ENCODE data around the gene ASB13. TPM values are rescaled to one million over a fixed set of nuclear protein-coding genes. Genes with fewer than 3 reads are reported as not detected.

Gene ASB13
- total RNA-seq, 1 experiment from 2014 or later: 13.8 TPM

DNA sequence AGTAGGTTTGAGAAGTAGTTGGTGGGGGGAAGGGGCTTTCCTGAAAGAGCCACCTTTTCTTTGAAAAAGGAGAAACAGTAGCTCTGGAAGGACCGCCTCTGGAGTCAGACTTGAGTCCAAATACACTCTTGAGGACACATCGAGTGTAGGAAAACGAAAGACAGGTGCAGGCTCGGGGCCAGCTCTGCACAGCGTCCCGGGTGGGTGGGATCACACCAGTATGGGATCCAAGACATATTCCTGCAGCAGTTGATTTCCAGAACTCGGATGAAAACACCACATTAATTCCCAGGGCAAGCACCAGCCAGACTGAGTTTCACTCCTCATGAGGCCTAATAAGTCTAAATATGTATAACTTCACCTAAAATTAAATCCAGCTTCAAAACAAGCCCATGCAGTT is 61.4 kb downstream of the ASB13 start:
- H3K9ac ChIP-seq (ENCODE audit: extremely low read depth, insufficient read length, low read length): no peak overlapping the region
- no peaks in the 10 kb centered on the region; a peak in 1 of 5 replicates for H3K9me3 Mint-ChIP-seq
- H3T11ph ChIP-seq (ENCODE audit: low read length): no peak overlapping the region
- no peak overlapping the region for H2BK120ac ChIP-seq (ENCODE audit: low read depth, low read length, poor library complexity, severe bottlenecking)
- no peak overlapping the region for H4K8ac ChIP-seq (replicated peaks; ENCODE audit: insufficient read length, low read depth, low read length)
- no peak overlapping the region for H2BK5ac ChIP-seq (ENCODE audit: insufficient read length, low read length)
- TF ChIP-seq, protein P1, sequence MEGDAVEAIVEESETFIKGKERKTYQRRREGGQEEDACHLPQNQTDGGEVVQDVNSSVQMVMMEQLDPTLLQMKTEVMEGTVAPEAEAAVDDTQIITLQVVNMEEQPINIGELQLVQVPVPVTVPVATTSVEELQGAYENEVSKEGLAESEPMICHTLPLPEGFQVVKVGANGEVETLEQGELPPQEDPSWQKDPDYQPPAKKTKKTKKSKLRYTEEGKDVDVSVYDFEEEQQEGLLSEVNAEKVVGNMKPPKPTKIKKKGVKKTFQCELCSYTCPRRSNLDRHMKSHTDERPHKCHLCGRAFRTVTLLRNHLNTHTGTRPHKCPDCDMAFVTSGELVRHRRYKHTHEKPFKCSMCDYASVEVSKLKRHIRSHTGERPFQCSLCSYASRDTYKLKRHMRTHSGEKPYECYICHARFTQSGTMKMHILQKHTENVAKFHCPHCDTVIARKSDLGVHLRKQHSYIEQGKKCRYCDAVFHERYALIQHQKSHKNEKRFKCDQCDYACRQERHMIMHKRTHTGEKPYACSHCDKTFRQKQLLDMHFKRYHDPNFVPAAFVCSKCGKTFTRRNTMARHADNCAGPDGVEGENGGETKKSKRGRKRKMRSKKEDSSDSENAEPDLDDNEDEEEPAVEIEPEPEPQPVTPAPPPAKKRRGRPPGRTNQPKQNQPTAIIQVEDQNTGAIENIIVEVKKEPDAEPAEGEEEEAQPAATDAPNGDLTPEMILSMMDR (conservative IDR thresholded peaks at IDR 0.05): no peak
- H3K4me1 ChIP-seq (ENCODE audit: insufficient read depth, low read length): no peaks in the 10 kb centered on the region
- H3K4me2 ChIP-seq (ENCODE audit: insufficient read depth, insufficient read length, low read length): no peak overlapping the region
- no peak overlapping the region for H4K5ac ChIP-seq (ENCODE audit: insufficient read length, low read depth, low read length)
- no peak overlapping the region for H3K14ac ChIP-seq (ENCODE audit: insufficient read depth, low read length)
- no peak overlapping the region for H3K4me3 Mint-ChIP-seq
- H3K27me3 ChIP-seq (ENCODE audit: insufficient read depth, low read length): no peaks in the 10 kb centered on the region
- H3K23me2 ChIP-seq (ENCODE audit: insufficient read length, low read depth, low read length, poor library complexity, severe bottlenecking): no peaks in the 10 kb centered on the region
- no peak overlapping the region for H2BK12ac ChIP-seq (ENCODE audit: insufficient read length, low read depth, low read length)
- no peaks in the 10 kb centered on the region for H3K79me1 ChIP-seq (ENCODE audit: insufficient read depth, low read depth, low read length, poor library complexity, severe bottlenecking)
- peaks cover 3% of the 10 kb centered on the region for H3K27me3 Mint-ChIP-seq (ENCODE audit: low read depth)
- no peak overlapping the region for H3K27ac ChIP-seq (ENCODE audit: insufficient read length, low read depth, low read length)
- H3K56ac ChIP-seq (ENCODE audit: insufficient read length, low read depth, low read length): no peak overlapping the region
- H3K4ac ChIP-seq (ENCODE audit: low read depth, low read length): no peak overlapping the region
- H2BK20ac ChIP-seq (ENCODE audit: low read depth, low read length, poor library complexity, severe bottlenecking): no peak overlapping the region
- no peaks in the 10 kb centered on the region for H3K79me2 ChIP-seq (ENCODE audit: insufficient read depth, low read length)
- WGBS (ENCODE audit: extremely low coverage, insufficient read length, low lambda C conversion rate): no CpG with 5 or more reads among the region's 7 CpGs
- no peak overlapping the region for H2AK5ac ChIP-seq (ENCODE audit: insufficient read length, low read length)
- DNase-seq: no peak
- H4K91ac ChIP-seq (ENCODE audit: insufficient read length, low read depth, low read length): no peak overlapping the region
- no peaks in the 10 kb centered on the region for H4K20me1 ChIP-seq (ENCODE audit: control insufficient read depth, insufficient read depth, insufficient read length)
- H3K18ac ChIP-seq (ENCODE audit: insufficient read length, low read depth, low read length): no peak overlapping the region
- no peak overlapping the region for H3K27ac Mint-ChIP-seq
- H2AFZ ChIP-seq (ENCODE audit: low read length): no peak overlapping the region
- peaks cover 0 to 3% of the 10 kb centered on the region in 2 experiments; a peak in 2 of 4 replicates for H3K4me1 Mint-ChIP-seq
- H2BK15ac ChIP-seq (ENCODE audit: low read depth, low read length): no peak overlapping the region
- no peaks in the 10 kb centered on the region for H3K36me3 Mint-ChIP-seq (ENCODE audit: insufficient read depth in 1 of 3, low read depth in 3 of 3)
- H3K9me3 ChIP-seq (ENCODE audit: control insufficient read depth, low read depth, low read length): no peaks in the 10 kb centered on the region
- no peak overlapping the region for H3K23ac ChIP-seq (ENCODE audit: insufficient read length, low read depth, low read length)
